ENCODE measurements around the gene GATAD1. TPM values are rescaled to one million over a fixed set of nuclear protein-coding genes. Genes with fewer than 3 reads are reported as not detected.

GATAD1 gene
- polyA plus RNA-seq, 1 of the 3 experiments (the other 2 are of a cell fraction), result 30.6 TPM

DNA sequence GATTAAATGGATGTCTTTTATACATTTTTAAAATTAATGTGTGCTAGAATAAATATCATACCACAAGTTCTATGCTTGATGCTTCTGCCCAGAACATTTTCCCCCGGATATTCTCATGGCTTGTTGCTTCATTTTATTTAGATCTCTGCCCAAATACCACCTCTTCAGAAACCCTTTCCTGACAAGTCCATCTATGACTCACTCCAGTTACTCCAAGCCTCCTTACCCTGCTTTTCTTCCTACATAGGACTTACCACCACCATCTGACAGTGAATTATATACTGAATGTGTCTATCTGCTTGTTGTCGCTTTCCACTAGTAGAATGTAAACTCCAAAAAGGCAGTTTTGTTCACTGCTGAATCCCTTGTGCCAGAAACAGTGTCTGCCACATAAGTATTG, 49.6 kb downstream of the GATAD1 start (continued):
- no peak for TF ChIP-seq ZBTB33 (IDR thresholded peaks at IDR 0.05; ENCODE audit: borderline replicate concordance, low read depth)
- TF ChIP-seq CHD2 (IDR thresholded peaks at IDR 0.05; ENCODE audit: low read length, partially characterized antibody), result no peak
- no peak for TF ChIP-seq YY1 (IDR thresholded peaks at IDR 0.05; ENCODE audit: low read depth)

DNA sequence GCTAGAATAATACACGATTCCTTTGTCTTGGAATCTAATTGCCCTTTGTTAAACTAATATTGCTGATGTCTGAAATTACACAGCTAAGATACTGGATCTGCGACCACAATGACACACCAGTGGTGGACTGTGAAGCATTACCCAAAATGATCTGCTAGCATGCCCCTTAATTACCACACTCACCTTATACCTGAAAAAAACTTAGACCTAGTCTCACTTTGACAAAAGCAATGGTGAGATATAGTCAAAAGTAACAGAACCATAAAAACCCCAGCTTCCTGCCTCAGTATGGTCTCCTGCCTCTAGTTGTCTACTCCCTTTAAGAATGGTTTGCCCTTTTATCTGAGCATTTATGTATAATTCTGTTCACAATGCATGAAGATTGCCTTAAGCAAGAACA, 51.3 kb downstream of the GATAD1 start:
- Histone ChIP-seq H3K79me2 (ENCODE audit: insufficient read depth) (no peaks in the 10 kb centered on the region), H3K4me3 (ENCODE audit: low read depth in 2 of 2, low read length in 1 of 2) (no peak overlapping the region), H3K36me3 (replicated peaks in 1 of 2; ENCODE audit: control insufficient read depth in 1 of 2, insufficient read depth in 2 of 2, low read length in 1 of 2) (peaks cover 71 to 90% of the 10 kb centered on the region in 2 experiments), H3K4me1 (ENCODE audit: control insufficient read depth in 1 of 2, insufficient read depth in 2 of 2, low read depth in 1 of 2, low read length in 1 of 2) (no peaks in the 10 kb centered on the region), H2AFZ (ENCODE audit: low read depth) (no peak overlapping the region), H3K9me3 (no peaks in the 10 kb centered on the region), H4K20me1 (ENCODE audit: insufficient read depth) (no peaks in the 10 kb centered on the region), H3K9me2 (no peaks in the 10 kb centered on the region), H3K27ac (ENCODE audit: low read depth in 2 of 2, low read length in 1 of 2) (no peak overlapping the region), H3K9ac (no peak overlapping the region), H3K4me2 (no peak overlapping the region), H3F3A (replicated peaks; ENCODE audit: insufficient read depth) (peaks cover 12% of the 10 kb centered on the region), H3K27me3 (ENCODE audit: insufficient read depth) (no peaks in the 10 kb centered on the region)
- POLR2A ChIA-PET, result no interaction called here
- 96% methylated on average over 2 of the region's 2 CpGs for WGBS (ENCODE audit: low lambda C conversion rate)
- no peak for DNase-seq
- TF ChIP-seq CHD2 (IDR thresholded peaks at IDR 0.05; ENCODE audit: low read length, partially characterized antibody) (no peak), RAD21 (IDR thresholded peaks at IDR 0.05; ENCODE audit: low read length) (no peak), TAF1 (IDR thresholded peaks at IDR 0.05; ENCODE audit: borderline replicate concordance, low read depth, low read length) (no peak), MEF2A (IDR thresholded peaks at IDR 0.05; ENCODE audit: borderline replicate concordance, low read depth) (no peak), RCOR1 (IDR thresholded peaks at IDR 0.05; ENCODE audit: low read length) (no peak), GATA2 (CRISPR knock-in tag; IDR thresholded peaks at IDR 0.05) (no peak), USF1 (IDR thresholded peaks at IDR 0.05; ENCODE audit: borderline replicate concordance, low read depth) (no peak), ZBTB33 (IDR thresholded peaks at IDR 0.05; ENCODE audit: borderline replicate concordance, low read depth) (no peak), POLR2AphosphoS5 (IDR thresholded peaks at IDR 0.05; ENCODE audit: low read depth, low read length) (no peak), SMC3 (IDR thresholded peaks at IDR 0.05; ENCODE audit: low read depth, low read length) (no peak), FOSL2 (IDR thresholded peaks at IDR 0.05; ENCODE audit: borderline replicate concordance, low read depth) (no peak), EZH2phosphoT487 (IDR thresholded peaks at IDR 0.05; ENCODE audit: borderline replicate concordance, low read depth) (no peak), RXRA (IDR thresholded peaks at IDR 0.05; ENCODE audit: borderline replicate concordance, low read depth) (no peak), TEAD4 (IDR thresholded peaks at IDR 0.05; ENCODE audit: borderline replicate concordance, insufficient read depth) (no peak), TCF12 (IDR thresholded peaks at IDR 0.05) (no peak), GABPA (IDR thresholded peaks at IDR 0.05; ENCODE audit: low read depth) (no peak)
- TF ChIP-seq, protein P1, sequence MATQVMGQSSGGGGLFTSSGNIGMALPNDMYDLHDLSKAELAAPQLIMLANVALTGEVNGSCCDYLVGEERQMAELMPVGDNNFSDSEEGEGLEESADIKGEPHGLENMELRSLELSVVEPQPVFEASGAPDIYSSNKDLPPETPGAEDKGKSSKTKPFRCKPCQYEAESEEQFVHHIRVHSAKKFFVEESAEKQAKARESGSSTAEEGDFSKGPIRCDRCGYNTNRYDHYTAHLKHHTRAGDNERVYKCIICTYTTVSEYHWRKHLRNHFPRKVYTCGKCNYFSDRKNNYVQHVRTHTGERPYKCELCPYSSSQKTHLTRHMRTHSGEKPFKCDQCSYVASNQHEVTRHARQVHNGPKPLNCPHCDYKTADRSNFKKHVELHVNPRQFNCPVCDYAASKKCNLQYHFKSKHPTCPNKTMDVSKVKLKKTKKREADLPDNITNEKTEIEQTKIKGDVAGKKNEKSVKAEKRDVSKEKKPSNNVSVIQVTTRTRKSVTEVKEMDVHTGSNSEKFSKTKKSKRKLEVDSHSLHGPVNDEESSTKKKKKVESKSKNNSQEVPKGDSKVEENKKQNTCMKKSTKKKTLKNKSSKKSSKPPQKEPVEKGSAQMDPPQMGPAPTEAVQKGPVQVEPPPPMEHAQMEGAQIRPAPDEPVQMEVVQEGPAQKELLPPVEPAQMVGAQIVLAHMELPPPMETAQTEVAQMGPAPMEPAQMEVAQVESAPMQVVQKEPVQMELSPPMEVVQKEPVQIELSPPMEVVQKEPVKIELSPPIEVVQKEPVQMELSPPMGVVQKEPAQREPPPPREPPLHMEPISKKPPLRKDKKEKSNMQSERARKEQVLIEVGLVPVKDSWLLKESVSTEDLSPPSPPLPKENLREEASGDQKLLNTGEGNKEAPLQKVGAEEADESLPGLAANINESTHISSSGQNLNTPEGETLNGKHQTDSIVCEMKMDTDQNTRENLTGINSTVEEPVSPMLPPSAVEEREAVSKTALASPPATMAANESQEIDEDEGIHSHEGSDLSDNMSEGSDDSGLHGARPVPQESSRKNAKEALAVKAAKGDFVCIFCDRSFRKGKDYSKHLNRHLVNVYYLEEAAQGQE (IDR thresholded peaks at IDR 0.05; ENCODE audit: low read depth, low read length), result no peak
- TF ChIP-seq, protein P2, sequence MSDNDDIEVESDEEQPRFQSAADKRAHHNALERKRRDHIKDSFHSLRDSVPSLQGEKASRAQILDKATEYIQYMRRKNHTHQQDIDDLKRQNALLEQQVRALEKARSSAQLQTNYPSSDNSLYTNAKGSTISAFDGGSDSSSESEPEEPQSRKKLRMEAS (IDR thresholded peaks at IDR 0.05; ENCODE audit: low read depth), result no peak
- CTCF ChIA-PET, result interaction anchor here (1.0 to 1.3 kb wide), 2 partner anchors 13 to 37 kb away, joined by 3 to 5 read pairs; no protein-coding TSS in a partner anchor

All from SK-N-SH (cell line).